A673 (cell line): ENCODE results near the gene PRICKLE3. TPM values are rescaled to one million over a fixed set of nuclear protein-coding genes. Genes with fewer than 3 reads are reported as not detected.

Source experiments
- BruUV-seq: library from RNA; stranded (reverse); fragments of 400-500 nt; replicated peaks from 2 replicates; lab custom pipeline; 2021; lab: Mats Ljungman, UMichigan
- CTCF ChIA-PET: fragments of 300-600 bp; sonication (Branson Sonifier 250); formaldehyde crosslinking; loops from one replicate; lab custom pipeline; 2022; ENCODE audit warnings: antibody characterized with exemption; lab: Charles Lee
- POLR2A ChIA-PET: fragments of 300-600 bp; sonication (Branson Sonifier 250); formaldehyde crosslinking; loops from one replicate; lab custom pipeline; 2022; ENCODE audit warnings: antibody characterized with exemption; ENCODE audit not compliant: low non-redundant PET; lab: Charles Lee
- DNase-seq: peaks from one replicate; pipeline ENCODE4 v3.0.0-alpha.2; 2015; ENCODE audit warnings: low spot score
- H3K27ac ChIP-seq: fragments of 200-600 bp; sonication (generic); 2 replicates; pipeline ENCODE4 v1.5.1; 2016; ENCODE audit warnings: mixed run types, low read depth, mild to moderate bottlenecking, mixed read lengths, antibody characterized with exemption, low read length; ENCODE audit not compliant: poor library complexity, severe bottlenecking
- H3K27me3 ChIP-seq: fragments of 200-600 bp; sonication (generic); replicated peaks from 2 replicates; pipeline ENCODE4 v1.6.1; 2017; ENCODE audit warnings: mixed run types, low read depth, mild to moderate bottlenecking, mixed read lengths, antibody characterized with exemption, low read length; ENCODE audit not compliant: insufficient read depth, poor library complexity
- H3K36me3 ChIP-seq: fragments of 200-600 bp; sonication (generic); 2 replicates; pipeline ENCODE4 v1.6.1; 2016; ENCODE audit warnings: mixed run types, mild to moderate bottlenecking, mixed read lengths, antibody characterized with exemption, low read length; ENCODE audit not compliant: insufficient read depth, poor library complexity, severe bottlenecking
- H3K4me1 ChIP-seq: fragments of 200-600 bp; sonication (generic); 2 replicates; pipeline ENCODE4 v1.6.1; 2017; ENCODE audit warnings: mixed run types, mild to moderate bottlenecking, mixed read lengths, antibody characterized with exemption, low read length; ENCODE audit not compliant: insufficient read depth, poor library complexity, severe bottlenecking
- H3K4me3 ChIP-seq: fragments of 200-600 bp; sonication (generic); 2 replicates; pipeline ENCODE4 v1.5.1; 2016; ENCODE audit warnings: low read depth, mixed run types, mild to moderate bottlenecking, mixed read lengths, low read length; ENCODE audit not compliant: poor library complexity, severe bottlenecking
- H3K9me3 ChIP-seq: fragments of 200-600 bp; sonication (generic); 2 replicates; pipeline ENCODE4 v1.6.1; 2016; ENCODE audit warnings: mixed run types, low read depth, mild to moderate bottlenecking, mixed read lengths, antibody characterized with exemption, low read length; ENCODE audit not compliant: poor library complexity, severe bottlenecking
- EZH2 ChIP-seq: fragments of 200-600 bp; sonication (generic); IDR thresholded peaks from 2 replicates; pipeline ENCODE4 v1.6.1; 2017; ENCODE audit warnings: borderline replicate concordance, low read depth, mild to moderate bottlenecking, mixed read lengths, antibody characterized with exemption, low read length; ENCODE audit not compliant: poor library complexity, severe bottlenecking
- intact Hi-C: fragments of 100-400 bp; cut with micrococcal nuclease; formaldehyde crosslinking; loops from one replicate; pipeline ENCODE4 v1.10.0; 2022; ENCODE audit not compliant: unreplicated experiment
- total RNA-seq: library from RNA; stranded (reverse); gene quantifications from 2 replicates; pipeline ENCODE4 v1.2.3, GENCODE V29; 2021
- TF ChIP-seq, protein P1 (sequence below): fragments of 300-800, 200-600 bp; sonication (generic); conservative IDR thresholded peaks from 2 replicates; pipeline ENCODE4 v1.5.1; 2017; ENCODE audit warnings: low read depth, mild to moderate bottlenecking, antibody characterized with exemption, low read length, moderate library complexity, mixed read lengths

PRICKLE3 gene
- total RNA-seq, 1 experiment from 2014 or later: 4.8 TPM

DNA sequence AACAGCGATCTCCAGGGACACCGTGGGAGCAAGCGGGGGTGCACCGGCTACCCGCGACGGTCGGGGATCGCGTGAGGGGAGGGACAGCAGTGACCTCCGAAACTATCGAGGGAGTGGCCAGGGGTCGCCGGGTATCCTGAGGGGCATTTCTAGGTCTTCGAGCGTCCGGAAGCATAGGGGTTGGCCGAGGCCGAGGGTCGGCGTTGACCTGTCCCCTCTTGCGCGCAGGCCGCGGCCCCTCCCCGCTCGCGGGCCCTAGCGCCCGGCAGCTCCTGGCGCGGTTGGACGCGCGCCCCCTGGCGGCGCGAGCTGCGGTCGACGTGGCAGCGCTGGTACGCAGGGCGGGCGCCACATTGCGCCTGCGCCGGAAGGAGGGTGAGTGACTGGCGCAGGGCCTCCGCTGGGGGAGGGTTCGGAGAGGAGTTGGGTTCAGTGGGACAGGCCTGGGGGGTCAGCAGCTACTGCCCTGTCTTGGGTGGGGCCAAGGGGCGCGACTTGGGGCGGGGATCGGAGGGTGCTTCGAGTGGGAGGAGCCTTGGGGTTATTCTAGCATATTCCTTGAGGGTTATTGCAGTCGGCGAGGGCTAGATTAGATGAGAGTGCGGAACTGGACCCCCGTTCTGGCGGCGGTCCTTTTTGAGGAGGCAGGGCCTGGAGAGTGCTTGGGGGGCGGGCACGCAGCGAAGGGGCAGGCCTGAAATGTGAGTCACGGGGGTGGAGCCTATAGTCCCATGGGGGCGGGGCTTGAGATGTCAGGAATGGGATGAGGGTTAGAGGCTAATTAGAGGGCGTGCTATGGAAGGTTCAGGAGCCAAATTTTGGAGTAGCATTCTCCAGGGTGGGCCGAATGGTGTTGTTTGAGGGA, 22.4 kb downstream of the PRICKLE3 start:
- no peaks in the 10 kb centered on the region for H3K27me3 ChIP-seq
- POLR2A ChIA-PET: no interaction called here

DNA sequence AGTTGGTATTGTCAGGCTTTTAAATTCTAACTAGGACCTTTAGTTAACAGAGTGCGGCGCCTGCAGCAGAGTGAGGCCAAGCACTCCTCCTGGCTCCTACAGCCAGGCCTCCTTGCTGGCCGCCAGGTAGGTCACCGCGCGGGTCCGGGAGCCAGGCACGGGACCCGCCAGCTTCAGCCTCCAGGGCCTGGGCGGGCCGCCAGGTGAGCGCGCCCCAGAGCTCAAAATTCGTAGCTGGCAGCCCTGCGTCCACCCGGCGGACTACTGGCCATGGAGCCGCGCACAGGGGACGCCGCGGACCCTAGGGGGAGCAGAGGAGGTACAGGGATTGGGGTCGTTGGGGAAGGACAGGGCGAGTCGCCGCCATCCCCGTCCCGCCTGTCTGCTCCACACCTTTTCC, 23.6 kb downstream of the PRICKLE3 start, which contains the start of gene MAGIX:
Gene MAGIX (plus strand): TSS at position 139 of the 400 bp plus-strand sequence. CDS start 132 bp downstream, at position 271.
- Histone ChIP-seq H3K27me3 (no peaks in the 10 kb centered on the region), H3K36me3 (no peaks in the 10 kb centered on the region), H3K4me3 (peak within 1 kb of the TSS; percentile 40), H3K4me1 (peaks cover 6% of the 10 kb centered on the region), H3K9me3 (no peaks in the 10 kb centered on the region), H3K27ac (peak within 1 kb of the TSS; percentile 95)
- TF ChIP-seq, protein P1, sequence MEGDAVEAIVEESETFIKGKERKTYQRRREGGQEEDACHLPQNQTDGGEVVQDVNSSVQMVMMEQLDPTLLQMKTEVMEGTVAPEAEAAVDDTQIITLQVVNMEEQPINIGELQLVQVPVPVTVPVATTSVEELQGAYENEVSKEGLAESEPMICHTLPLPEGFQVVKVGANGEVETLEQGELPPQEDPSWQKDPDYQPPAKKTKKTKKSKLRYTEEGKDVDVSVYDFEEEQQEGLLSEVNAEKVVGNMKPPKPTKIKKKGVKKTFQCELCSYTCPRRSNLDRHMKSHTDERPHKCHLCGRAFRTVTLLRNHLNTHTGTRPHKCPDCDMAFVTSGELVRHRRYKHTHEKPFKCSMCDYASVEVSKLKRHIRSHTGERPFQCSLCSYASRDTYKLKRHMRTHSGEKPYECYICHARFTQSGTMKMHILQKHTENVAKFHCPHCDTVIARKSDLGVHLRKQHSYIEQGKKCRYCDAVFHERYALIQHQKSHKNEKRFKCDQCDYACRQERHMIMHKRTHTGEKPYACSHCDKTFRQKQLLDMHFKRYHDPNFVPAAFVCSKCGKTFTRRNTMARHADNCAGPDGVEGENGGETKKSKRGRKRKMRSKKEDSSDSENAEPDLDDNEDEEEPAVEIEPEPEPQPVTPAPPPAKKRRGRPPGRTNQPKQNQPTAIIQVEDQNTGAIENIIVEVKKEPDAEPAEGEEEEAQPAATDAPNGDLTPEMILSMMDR: no peak
- no peak for TF ChIP-seq EZH2
- intact Hi-C loops: no loop called here
- BruUV-seq: no TSS peak
- ChIA-PET POLR2A (no interaction called here), CTCF (no interaction called here)
- DNase-seq: no peak

More for the DNA sequence above, 22.4 kb downstream of the PRICKLE3 start:
- no TSS peak for BruUV-seq
- H3K4me1 ChIP-seq: peaks cover 6% of the 10 kb centered on the region
- H3K9me3 ChIP-seq: no peaks in the 10 kb centered on the region
- H3K36me3 ChIP-seq: no peaks in the 10 kb centered on the region
- CTCF ChIA-PET: interaction anchor here (0.6 to 1.0 kb wide), 3 partner anchors 11 to 83 kb away, joined by 3 to 6 read pairs (median 4); no protein-coding TSS in a partner anchor
- intact Hi-C loops: no loop called here
- peak overlapping the region; percentile 40 for H3K4me3 ChIP-seq
- TF ChIP-seq, protein P1: peak; percentile 58
- TF ChIP-seq EZH2: no peak
- peak; percentile 81 for DNase-seq
- peak overlapping the region; percentile 95 for H3K27ac ChIP-seq

DNA sequence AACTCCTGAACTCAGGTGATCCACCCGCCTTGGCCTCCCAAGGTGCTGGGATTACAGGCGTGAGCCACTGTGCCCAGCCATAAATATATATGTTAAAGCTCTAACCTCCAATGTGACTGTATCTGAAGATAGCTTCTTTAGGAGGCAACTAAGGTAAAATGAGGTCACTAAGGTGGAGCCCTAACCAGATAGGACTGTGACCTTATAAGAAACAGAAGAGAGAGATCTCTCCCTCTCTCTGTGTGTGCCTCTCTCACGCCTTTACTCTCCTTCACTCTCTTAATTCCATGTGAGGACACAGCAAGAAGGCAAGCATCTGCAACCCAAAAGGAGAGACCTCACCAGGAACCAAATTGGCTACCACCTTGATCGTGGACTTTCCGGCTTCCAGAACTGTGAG, 24.5 kb downstream of the PRICKLE3 start:
- H3K27me3 ChIP-seq: no peaks in the 10 kb centered on the region
- H3K36me3 ChIP-seq: no peaks in the 10 kb centered on the region
- ChIA-PET POLR2A (no interaction called here), CTCF (no interaction called here)
- no peak for TF ChIP-seq EZH2
- TF ChIP-seq, protein P1: no peak
- no peak for DNase-seq
- H3K4me3 ChIP-seq: no peak overlapping the region
- BruUV-seq: no TSS peak
- intact Hi-C loops: no loop called here
- H3K4me1 ChIP-seq: no peaks in the 10 kb centered on the region
- no peaks in the 10 kb centered on the region for H3K9me3 ChIP-seq
- H3K27ac ChIP-seq: no peak overlapping the region
